Measurements from ENCODE around the gene CDC42BPB.

Gene CDC42BPB

DNA sequence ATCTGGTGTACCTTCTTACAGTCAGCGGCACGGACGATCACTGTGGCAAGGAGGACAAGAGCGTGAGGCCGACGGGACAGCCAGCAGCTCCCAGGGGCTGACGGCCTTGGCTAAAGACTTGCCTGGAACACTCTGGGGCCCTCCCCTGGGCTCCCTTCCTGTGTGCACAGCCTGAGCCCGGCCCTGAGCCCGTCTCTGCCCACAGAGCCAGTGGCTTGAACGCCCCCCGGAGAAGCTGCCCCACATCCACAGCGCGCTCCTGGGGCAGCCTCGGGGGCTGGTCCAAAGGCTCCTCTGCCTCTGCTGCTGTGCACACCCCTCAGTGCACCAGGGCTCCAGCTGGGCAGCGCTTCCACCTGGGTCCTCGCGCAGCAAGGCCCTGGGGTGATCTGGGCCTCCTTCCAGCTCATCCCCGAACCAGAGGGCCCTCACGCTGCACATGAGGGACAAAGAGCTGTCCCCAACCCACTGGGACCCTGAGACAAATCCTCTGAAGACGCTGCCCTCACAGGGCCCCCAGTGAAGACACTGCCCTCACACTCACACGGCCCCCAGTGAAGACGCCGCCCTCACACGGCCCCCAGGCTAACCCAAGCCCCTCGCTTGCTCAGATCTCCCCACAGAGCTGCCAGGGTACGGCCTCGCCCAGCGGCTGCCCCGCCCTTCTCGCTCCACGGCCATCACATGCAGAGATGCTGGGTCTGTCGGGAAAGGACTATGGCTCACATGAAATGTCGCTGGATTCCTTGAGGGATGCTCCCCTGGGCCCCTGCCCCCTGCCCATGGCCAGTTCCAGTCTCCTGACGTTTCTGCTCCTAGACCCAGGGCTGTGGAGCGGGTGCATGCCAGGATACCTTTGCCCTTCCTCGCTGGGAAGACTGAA lies 112.7 kb downstream of the CDC42BPB start:
- no peak for DNase-seq (ENCODE audit: low read depth, low spot score)

DNA sequence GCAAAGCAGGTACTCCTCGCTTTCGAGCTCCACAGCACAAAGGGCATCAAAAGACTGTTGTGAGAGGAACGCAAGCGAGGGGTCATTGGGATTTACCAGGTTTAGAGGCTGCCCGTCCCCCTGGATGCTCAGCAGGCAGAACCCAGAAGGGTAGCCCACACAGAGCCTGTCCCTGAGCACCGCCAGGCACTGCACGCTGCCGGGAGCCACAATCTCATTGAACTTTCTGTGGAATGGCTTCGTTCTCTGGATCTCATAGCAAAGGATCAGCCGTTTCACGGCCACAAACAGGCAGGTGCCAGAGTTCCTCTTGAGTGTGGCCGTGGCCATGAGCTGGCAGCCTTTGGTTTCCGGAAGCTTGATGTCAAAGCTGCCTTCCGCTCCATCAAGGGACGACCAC lies 113.4 kb downstream of the CDC42BPB start:
- DNase-seq (ENCODE audit: low read depth, low spot score), result no peak

DNA sequence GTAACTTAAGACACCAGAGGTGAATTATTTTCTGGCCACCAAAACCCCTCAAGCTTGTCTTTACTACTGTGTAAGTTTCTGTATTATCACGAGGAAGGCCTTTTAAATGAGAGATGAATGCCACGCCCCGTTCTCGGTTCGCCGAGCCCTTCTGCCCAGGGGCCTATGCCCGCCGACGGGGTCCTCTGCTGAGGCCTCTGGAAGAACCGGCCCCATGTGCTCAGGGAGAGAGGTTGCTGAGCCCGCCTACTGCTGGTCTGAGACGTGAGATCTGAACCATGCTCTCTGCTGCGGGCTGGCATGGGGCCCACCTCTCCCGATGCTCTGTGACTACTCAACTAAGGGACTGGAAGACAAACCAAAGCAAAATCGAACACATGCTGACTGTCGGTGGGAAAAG lies 113.9 kb downstream of the CDC42BPB start:
- DNase-seq (ENCODE audit: low read depth, low spot score), result no peak

DNA sequence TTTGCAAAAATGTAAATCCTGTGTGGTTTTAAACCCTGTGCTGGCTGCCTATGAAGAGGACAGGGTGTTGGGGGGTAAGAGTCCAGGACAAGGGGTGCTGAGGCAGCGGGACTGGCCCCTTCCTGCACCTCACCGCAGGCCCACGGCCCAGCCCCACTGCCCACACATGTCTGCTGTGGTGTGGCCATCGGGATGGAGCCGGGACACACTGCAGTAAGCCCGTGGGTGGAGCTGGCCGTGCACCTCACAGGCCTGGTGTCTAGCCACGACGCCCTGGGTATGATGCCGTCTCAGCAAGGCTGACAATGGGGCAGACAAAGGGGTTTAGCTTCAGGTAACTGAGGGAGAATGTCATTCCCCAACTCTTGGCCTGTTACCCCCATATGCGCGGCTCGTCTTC lies 115.3 kb downstream of the CDC42BPB start:
- no peak for DNase-seq (ENCODE audit: low read depth, low spot score)

DNA sequence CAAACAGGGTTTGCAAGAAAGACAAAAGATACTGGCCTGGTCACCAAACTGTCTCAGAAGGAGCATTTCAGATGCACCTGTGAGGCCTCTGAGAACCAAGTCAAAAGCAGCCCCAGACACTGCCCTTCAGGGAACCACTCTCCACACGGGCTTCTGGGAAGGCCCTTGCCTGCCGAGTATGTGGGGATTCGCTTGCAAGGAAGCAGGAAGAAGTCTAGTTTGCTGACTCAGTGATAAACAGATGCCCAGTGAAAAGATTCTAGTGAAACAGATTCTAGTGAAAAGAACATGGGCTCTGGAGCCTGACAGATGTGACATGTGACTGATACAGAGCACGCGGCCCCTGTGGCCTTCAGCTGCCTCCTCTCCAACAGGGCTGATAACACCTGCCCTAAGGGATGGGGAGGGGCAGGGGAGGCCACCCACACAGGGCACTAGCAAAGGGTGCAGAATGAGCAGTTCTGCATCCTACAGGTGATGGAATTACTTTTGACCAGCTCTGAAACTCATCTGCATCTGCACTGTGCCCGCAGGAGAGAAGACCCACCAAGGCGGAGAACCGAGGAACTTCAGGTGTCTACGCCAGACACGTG lies 115.8 kb downstream of the CDC42BPB start:
- DNase-seq (ENCODE audit: low read depth, low spot score), result no peak

DNA sequence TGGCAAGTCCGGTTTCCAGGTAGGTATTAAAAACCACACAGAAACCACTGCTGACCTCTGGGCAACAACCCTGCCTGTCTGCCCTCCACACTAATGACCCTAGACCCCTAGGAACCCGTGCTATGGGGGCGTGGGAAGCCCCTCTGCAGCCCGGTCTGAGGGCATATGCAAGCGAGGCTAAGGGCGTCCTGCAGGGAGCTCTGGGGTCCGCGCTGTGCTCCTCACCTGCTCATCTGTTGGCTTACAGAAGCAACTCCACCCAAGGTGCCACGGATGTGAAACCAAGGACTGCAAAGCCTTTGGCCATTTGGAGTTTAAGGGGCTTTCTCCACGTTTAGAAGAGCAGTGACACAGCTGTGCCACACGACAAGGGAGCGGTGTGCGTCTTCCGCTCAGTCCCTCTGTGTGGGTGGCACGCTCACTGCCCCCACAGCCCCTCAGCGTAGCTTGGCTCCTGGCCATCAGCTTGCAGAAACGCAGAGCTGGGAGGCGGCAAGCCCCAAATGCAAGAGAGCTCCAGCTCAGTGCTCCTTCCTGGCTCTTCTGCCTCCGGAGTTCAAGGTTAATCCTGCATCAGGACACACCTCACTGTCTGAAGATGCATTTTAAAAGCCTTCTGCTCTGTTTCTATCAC lies 116.5 kb downstream of the CDC42BPB start:
- DNase-seq (ENCODE audit: low read depth, low spot score), result no peak

DNA sequence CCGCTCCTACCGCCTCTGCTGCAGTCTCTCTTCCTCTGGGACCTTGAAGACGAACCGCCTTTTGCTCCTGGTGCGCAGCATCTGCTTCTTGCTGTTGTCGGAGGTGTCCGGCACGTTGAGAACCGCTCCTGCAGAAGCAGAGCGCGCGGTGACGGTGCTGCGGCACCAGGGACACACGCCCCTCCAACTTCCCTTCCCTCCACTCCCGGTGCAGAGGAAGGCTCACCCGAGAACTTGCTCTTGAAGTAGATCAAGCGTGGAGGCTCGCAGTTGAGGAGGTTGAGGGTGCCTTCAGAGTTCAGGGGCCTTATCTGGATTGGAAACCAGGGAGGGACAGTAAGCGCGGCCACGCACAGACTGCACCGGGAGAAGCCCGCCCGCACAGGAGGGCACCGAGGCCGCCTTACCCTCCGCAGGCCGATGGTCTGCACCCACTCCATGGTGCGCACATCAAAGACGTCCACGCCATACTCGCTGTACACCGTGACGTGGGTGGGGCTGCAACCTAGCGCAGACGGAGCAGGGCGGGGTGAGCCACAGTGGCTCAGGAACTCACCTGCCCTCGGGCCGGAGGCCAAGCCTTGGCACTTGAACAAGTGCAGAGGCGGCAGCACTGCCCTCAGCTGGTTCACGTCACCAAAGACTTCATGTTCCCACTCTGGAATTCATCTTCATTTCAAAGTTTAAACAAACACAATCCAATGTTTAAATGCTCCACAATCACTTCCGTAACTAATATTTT lies 117.4 kb downstream of the CDC42BPB start:
- DNase-seq (ENCODE audit: low read depth, low spot score), result no peak

DNA sequence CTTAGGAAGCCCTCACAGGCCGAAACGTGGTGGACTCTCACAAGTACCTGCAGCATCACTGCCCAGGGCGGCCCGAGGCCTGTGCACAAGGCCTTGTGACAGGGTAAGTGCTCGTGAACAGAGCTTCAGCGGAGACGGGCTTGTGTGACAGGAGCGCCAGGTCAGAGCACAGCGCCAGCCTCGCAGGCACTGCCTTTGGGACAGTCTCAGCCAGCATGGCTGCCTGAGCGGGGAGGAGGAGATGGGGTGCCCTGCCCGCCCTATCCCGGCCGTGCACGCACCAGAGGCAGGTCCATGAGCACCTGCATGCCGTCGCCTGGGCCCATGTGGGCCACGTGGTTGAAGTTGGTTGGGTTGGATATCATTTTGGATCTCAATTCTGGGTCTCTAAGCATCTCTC lies 118.0 kb downstream of the CDC42BPB start:
- DNase-seq (ENCODE audit: low read depth, low spot score), result no peak

DNA sequence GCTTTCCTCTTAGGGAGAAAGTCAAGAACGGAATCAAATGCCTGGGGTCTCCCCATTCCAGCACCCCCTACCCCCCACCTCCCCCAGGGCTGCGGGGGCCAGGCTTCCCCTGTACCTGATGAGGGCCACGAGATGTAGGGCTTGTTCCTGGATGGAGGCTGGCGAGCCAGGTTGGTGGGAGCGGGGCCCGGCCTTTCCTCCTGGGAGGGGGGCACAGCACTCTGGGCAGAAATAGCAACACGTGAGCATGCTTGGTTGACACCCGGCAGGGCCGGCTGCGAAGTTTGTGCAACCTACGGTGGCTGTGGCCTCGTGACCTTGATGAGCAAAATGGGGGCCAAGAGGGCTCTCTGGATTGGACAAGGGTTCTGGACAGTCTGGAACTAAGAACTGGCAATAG lies 119.2 kb downstream of the CDC42BPB start:
- no peak for DNase-seq (ENCODE audit: low read depth, low spot score)

DNA sequence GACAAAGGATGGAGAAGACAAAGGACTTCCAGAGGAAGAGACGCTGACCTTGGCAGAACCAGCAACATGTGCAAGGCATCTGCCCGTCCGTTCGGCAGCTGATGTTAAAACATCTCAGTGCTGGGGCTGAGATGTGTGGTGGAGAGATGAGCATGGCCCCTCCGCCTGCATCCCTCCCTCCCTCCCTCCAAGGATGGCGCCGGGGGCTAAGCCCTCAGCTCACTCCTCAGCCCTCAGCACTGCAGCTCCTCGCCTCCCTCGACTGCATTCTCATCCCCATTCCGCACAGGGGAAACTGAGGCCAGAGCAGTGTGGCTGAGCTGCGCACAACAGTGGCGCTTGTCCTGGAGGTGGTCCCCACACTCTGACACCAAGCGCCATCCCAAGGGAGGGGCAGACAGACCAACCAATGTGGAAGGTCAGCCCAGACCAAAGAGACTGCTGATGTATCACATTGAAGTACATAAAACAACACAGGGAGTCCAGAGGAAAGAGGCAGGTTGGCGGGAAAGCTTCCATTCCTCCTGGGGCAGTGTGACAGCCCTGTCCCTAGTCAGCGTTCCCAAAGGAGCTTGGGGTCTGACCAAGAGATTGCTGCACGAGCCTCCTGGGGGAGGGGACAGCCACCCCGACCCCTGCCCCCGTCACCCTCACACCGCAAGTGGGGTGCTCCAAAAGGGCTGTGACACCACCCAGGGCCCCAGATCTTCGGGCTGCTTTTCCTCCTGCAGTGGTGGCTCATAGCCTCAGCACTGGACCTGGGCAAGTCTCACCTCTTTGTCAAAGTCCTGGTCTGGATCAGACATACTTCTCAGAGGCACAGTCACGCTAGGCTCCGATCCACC lies 119.8 kb downstream of the CDC42BPB start:
- DNase-seq (ENCODE audit: low read depth, low spot score), result no peak

DNA sequence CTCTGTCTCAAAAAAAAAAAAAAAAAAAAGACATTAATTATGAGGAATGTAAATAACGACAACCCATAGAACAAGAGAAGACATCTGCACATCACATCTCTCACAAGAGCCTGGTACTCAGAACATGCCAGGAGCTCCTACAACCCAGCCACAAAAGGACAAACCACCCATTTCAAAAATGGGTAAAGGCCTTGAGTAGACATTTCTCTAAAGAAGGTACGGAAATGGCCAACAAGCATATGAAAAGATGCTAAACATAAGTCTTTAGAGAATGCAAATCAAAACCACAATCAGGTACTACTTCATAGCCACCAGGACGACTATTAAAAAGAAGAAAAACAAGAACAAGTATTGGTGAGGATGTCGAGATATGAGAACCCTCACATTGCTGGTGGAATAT lies 121.6 kb downstream of the CDC42BPB start:
- DNase-seq (ENCODE audit: low read depth, low spot score), result no peak

DNA sequence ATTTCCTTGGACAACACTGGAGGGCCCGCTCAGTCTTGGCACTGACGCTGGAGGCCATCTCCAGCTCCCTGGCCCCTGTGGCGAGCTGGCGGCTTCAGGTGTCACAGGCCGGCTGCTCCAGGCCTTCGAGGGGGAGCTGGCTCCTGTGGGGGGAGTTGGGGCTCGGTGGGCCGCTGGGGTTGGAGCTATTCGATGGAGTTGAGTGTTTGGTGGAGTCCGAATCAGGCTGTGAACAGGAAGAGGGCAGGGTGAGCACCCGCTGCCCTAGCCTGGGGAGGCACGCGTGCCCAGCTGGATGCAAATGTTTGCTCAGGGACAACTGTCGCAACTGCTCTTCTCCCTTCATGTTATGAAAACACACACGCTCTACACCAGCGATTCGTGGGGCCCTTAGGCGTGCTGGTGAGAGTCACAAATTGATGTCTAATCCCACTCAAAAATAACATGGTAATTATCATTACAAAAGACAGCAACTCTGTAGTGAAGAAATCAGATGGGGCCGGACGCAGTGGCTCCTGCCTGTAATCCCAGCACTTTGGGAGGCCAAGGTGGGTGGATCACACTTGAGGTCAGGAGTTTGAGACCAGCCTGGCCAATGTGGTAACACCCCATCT lies 123.6 kb downstream of the CDC42BPB start:
- DNase-seq (ENCODE audit: low read depth, low spot score), result no peak

DNA sequence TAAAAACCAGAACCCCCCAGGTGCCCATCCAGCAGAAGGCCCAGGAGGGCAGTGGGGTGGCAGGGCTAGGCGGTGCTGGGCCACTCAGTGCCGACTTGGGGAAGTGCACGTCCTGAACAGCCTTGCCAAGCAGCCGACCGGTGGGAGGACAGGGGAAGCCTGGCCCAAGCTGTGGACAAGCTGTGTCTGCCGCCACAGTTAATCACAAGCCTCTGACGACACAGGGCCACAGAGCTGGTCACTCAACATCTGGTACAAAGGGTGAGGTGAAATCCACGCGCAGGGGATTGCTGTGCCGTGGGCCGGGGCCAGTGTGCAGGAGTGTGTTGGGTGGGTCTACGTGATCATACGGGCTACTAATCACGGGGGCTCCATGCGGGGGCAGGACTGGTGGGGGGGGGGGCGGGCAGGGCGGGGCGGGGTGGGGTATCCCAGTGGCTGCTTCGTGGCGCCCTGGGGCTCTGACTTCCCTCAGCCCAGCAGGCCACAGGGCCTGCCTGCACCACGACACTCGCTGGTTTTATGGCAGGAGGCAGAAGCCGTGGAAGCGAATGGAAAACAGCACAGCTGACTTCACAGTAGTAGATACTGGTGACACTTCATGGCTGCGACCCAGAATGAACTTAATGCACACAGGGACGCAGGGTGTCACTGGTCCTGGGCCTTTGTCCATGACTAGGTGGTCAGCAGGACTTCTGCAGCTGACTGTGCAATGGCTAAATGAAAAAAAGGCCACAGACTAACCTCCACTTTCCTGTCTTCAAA lies 124.7 kb downstream of the CDC42BPB start:
- DNase-seq (ENCODE audit: low read depth, low spot score), result no peak

DNA sequence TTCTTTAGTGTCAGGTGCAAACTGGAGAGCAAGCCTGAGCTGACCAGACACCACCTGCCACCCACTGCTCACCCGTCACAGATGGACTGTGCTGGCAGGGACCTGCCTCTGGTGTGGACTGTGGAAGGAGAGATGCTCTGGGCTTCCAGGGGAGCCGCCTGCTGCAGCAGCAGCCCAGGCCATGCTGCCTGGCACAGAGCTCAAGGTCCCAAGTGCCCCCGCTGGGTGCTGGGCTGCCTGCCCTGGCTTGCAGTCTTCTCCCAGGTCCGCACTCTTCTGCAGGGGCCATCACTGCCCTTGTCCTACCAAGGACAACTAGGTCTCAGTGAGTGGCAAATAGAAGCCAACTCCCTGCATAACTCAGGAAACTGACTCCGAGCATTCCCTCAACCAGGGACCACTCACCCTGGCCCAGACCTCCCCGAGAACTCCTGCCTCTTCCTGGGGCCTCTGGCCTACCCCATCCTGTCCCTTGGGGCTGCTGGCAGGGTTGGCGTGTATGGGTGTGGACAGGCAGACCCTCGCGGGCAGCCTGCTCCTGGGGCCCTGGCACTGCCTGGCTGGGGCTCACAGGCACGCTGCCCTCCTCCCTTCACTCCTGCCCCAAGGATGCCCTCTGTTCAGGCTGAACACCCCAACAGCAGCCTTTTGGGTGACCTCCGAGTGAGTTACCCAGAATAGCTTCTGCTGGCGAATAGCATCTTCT lies 125.6 kb downstream of the CDC42BPB start:
- DNase-seq (ENCODE audit: low read depth, low spot score), result no peak

DNA sequence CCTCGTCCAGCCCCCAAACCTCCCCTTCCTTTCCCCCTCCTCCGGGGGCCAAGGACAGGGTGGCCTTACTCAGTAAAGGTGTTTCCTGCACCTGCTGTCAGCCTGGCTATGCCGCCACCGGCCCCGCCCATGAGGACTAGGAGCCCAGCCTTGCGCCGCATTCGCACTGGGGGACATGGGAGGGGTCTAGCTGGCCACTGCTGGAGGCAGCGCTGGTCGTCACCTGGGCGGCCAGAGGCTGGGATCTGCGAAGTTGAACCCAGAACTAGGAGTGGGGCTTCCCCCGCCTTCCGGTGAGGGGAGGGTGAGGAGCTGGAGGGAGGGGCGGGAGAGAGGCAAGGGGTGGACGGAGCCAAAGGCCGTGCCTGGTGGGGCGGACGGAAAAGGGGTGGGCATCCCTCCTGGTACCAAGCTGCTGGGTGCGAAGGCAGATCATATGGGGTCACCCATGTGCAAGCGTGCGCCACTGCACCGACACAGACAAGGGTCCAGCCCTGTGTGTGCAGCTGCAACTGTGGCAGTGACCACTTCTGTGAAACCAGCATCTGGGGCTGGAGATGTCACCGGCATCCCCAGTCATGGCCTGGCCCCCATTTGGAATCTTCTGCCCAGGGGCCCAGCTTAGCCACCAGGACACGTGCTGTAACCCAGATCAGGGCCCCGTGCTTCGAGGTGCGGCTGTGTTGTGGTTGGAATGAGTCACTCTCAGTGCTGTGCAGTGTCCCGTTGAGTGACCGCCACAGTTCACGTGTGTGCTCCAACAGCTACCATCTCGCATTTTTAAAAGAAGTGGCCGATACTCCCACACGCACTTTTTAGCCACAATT lies 126.4 kb downstream of the CDC42BPB start:
- DNase-seq (ENCODE audit: low read depth, low spot score), result peak; percentile 44

DNA sequence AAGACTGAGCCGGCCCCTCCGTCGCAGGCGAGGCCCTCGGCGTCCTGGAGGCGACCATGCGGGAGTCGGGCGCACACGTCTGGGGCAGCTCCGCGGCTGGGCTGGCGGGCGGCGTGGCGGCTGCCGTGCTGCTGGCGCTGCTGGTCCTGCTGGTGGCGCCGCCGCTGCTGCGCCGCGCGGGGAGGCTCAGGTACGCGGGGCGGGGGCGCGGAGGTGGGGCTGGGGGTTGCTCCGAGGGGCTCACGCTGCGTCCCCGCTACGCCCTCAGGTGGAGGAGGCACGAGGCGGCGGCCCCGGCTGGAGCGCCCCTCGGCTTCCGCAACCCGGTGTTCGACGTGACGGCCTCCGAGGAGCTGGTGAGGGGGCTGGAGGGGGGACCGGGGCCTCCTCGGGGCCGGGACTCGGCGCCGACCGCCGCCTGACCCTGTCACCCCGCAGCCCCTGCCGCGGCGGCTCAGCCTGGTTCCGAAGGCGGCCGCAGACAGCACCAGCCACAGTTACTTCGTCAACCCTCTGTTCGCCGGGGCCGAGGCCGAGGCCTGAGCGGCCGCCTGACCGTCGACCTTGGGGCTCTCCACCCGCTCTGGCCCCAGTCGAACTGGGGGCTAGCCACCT lies 127.1 kb downstream of the CDC42BPB start:
- no peak for DNase-seq (ENCODE audit: low read depth, low spot score)

DNA sequence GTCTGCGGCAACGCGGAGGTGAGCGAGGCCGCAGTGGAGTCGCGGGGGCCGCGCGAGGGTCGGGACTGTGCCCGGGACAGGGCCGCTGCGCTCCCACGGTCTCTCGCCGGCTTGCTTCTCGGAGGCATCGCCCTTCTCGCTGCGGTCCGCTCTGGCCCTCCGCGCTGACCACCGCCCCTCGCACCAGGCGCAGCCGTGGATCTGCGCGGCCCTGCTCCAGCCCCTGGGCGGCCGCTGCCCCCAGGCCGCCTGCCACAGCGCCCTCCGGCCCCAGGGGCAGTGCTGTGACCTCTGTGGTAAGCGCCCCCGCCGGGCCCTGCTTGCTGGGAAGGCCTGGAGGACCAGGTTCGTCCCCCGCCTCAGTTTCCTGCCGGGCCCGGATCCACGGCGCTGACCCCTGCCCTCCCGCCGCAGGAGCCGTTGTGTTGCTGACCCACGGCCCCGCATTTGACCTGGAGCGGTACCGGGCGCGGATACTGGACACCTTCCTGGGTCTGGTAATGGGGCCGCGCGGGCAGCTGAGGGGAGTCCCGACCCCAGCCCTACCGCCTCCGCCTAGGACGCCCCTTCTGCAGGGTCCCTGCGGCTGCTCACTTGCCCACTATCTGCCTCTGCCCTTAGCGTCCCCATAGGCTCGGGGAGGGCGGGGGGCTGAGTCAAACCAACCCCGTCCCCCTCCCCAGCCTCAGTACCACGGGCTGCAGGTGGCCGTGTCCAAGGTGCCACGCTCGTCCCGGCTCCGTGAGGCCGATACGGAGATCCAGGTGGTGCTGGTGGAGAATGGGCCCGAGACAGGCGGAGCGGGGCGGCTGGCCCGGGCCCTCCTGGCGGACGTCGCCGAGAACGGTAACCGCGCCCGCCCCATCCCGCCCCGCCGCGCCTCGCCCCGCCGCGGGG lies 127.9 kb downstream of the CDC42BPB start:
- DNase-seq (ENCODE audit: low read depth, low spot score), result no peak
